DND-41 (cell line): Measurements from ENCODE around the gene SLC25A25.
"Not testable (repeated sequence)": the region's sequence is repeated elsewhere in the genome, so short reads cannot be mapped to it uniquely, and the experiment has no call there.

ENCODE experiments used
- ATAC-seq: fragments of 200-7000 bp; cut with Tn5 transposase; 3 replicates; pipeline ENCODE4 v1.9.1; 2021; ENCODE audit warnings: low read depth; ENCODE audit not compliant: insufficient read depth
- DNase-seq: peaks from one replicate; pipeline ENCODE4 v3.0.0-alpha.2; 2020
- H2AFZ ChIP-seq: 2 replicates; pipeline ENCODE4 v1.6.0; 2012; ENCODE audit warnings: low read depth, low read length
- H3K27ac ChIP-seq: 2 replicates; pipeline ENCODE4 v1.5.1; 2012; ENCODE audit warnings: low read length, inconsistent platforms
- H3K27me3 ChIP-seq: fragments of 200-600 bp; sonication (generic); 2 replicates; pipeline ENCODE4 v1.6.0; 2012; ENCODE audit warnings: low read length, mild to moderate bottlenecking, inconsistent platforms; ENCODE audit not compliant: insufficient read depth, poor library complexity
- H3K36me3 ChIP-seq: 2 replicates; pipeline ENCODE4 v1.5.1; 2012; ENCODE audit warnings: low read length, inconsistent platforms; ENCODE audit not compliant: insufficient read depth
- H3K4me1 ChIP-seq: 2 replicates; pipeline ENCODE4 v1.5.1; 2012; ENCODE audit warnings: mild to moderate bottlenecking, low read length; ENCODE audit not compliant: insufficient read depth
- H3K4me2 ChIP-seq: 2 replicates; pipeline ENCODE4 v1.6.0; 2012; ENCODE audit warnings: mild to moderate bottlenecking, moderate library complexity, low read length, inconsistent platforms; ENCODE audit not compliant: insufficient read depth
- H3K4me3 ChIP-seq, 2 experiments: fragments of 200-600 bp in 1 of 2; shearing (Covaris generic) in 1 of 2; 2 replicates each; pipeline ENCODE4 v1.5.1; 2012 to 2016; ENCODE audit warnings: inconsistent platforms in 2 of 2, low read length in 2 of 2, mild to moderate bottlenecking in 2 of 2, low read depth in 1 of 2, moderate library complexity in 1 of 2
- H3K79me2 ChIP-seq: 2 replicates; pipeline ENCODE4 v1.6.0; 2012; ENCODE audit warnings: low read length, inconsistent platforms; ENCODE audit not compliant: insufficient read depth
- H3K9ac ChIP-seq: 2 replicates; pipeline ENCODE4 v1.6.0; 2012; ENCODE audit warnings: low read depth, mild to moderate bottlenecking, inconsistent platforms, low read length, moderate library complexity
- H3K9me3 ChIP-seq: 2 replicates; pipeline ENCODE4 v1.5.1; 2012; ENCODE audit warnings: low read length, moderate library complexity, mild to moderate bottlenecking, inconsistent platforms; ENCODE audit not compliant: insufficient read depth, severe bottlenecking
- H4K20me1 ChIP-seq: 2 replicates; pipeline ENCODE4 v1.6.0; 2012; ENCODE audit warnings: low read length; ENCODE audit not compliant: insufficient read depth
- EZH2 ChIP-seq: IDR thresholded peaks from 3 replicates; pipeline ENCODE4 v1.6.1; 2012; ENCODE audit warnings: borderline replicate concordance, low read depth, mild to moderate bottlenecking, moderate library complexity, low read length, inconsistent platforms; ENCODE audit not compliant: severe bottlenecking
- TF ChIP-seq, protein P1 (sequence below): IDR thresholded peaks from 2 replicates; pipeline ENCODE4 v1.5.1; 2012; ENCODE audit warnings: borderline replicate concordance, low read length, moderate library complexity, mild to moderate bottlenecking; ENCODE audit not compliant: poor library complexity, severe bottlenecking; ENCODE audit errors: extremely low read depth

Gene SLC25A25

GRCh38 chr9:128067645-128068385 is at the start of gene SLC25A25:
TSS of gene SLC25A25 (plus strand) at chr9:128068232. CDS start at chr9:128068320, 88 bp downstream.
- Histone ChIP-seq H3K4me2 (peak within 1 kb of the TSS; percentile 100), H3K79me2 (peaks cover 67% of the 10 kb centered on the region), H3K27me3 (no peaks in the 10 kb centered on the region), H3K4me3 (peak within 1 kb of the TSS; percentile 89), H3K27ac (peak within 1 kb of the TSS; percentile 100), H2AFZ (peak within 1 kb of the TSS; percentile 82), H3K36me3 (peaks cover 10% of the 10 kb centered on the region), H3K4me1 (peaks cover 64% of the 10 kb centered on the region), H3K9ac (peak within 1 kb of the TSS; percentile 91), H4K20me1 (0 out of 2 replicates have a peak, but pooled peaks cover 4% of the 10 kb centered on the region), H3K9me3 (no peaks in the 10 kb centered on the region)
- DNase-seq (peak; percentile 100), ATAC-seq (peak; percentile 77)
- TF ChIP-seq EZH2: no peak
- TF ChIP-seq, protein P1, sequence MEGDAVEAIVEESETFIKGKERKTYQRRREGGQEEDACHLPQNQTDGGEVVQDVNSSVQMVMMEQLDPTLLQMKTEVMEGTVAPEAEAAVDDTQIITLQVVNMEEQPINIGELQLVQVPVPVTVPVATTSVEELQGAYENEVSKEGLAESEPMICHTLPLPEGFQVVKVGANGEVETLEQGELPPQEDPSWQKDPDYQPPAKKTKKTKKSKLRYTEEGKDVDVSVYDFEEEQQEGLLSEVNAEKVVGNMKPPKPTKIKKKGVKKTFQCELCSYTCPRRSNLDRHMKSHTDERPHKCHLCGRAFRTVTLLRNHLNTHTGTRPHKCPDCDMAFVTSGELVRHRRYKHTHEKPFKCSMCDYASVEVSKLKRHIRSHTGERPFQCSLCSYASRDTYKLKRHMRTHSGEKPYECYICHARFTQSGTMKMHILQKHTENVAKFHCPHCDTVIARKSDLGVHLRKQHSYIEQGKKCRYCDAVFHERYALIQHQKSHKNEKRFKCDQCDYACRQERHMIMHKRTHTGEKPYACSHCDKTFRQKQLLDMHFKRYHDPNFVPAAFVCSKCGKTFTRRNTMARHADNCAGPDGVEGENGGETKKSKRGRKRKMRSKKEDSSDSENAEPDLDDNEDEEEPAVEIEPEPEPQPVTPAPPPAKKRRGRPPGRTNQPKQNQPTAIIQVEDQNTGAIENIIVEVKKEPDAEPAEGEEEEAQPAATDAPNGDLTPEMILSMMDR: no peak

- TF ChIP-seq, protein P1: peak; percentile 44
- TF ChIP-seq EZH2: no peak
- Histone ChIP-seq H3K4me2 (no peak overlapping the region), H3K27me3 (no peaks in the 10 kb centered on the region), H3K4me3 (no peak overlapping the region), H3K79me2 (no peaks in the 10 kb centered on the region), H3K9me3 (no peaks in the 10 kb centered on the region), H4K20me1 (no peaks in the 10 kb centered on the region), H3K4me1 (peaks cover 6% of the 10 kb centered on the region), H3K9ac (no peak overlapping the region), H2AFZ (no peak overlapping the region), H3K27ac (no peak overlapping the region), H3K36me3 (no peaks in the 10 kb centered on the region)
- DNase-seq (no peak), ATAC-seq (no peak)
Observed at GRCh38 chr9:128020692-128021091, 47.3 kb upstream of the SLC25A25 start.

DNA sequence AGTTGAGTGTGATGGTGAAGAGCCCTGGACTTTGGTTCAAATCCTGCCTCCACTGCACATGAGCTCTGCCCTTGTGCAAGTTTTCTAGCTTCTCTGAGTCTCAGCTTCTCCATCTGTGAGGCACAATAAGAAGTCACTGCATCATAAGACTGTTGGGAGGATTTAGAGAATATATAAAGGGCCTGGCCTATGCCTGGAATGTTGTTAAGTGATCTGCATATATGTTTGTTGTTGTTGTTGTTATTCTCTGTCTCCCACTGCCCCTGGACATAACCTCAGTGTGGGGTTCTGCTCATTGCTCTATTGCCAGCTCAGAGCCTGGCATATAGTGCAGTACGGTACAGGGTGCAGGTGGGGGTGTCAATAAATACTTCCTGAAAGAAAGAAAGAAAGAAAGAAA is 46.9 kb upstream of the SLC25A25 start:
- DNase-seq (no peak), ATAC-seq (no peak)
- Histone ChIP-seq H3K27ac (no peak overlapping the region), H3K4me1 (peaks cover 10% of the 10 kb centered on the region), H4K20me1 (no peaks in the 10 kb centered on the region), H3K27me3 (no peaks in the 10 kb centered on the region), H3K36me3 (no peaks in the 10 kb centered on the region), H3K4me2 (no peak overlapping the region), H3K9ac (no peak overlapping the region), H3K9me3 (no peaks in the 10 kb centered on the region), H3K79me2 (no peaks in the 10 kb centered on the region), H2AFZ (no peak overlapping the region), H3K4me3 (no peak overlapping the region)
- no peak for TF ChIP-seq EZH2

GRCh38 chr9:128022886-128023285 is 45.1 kb upstream of the SLC25A25 start:
- H3K9me3 ChIP-seq: no peaks in the 10 kb centered on the region
- peaks cover 27% of the 10 kb centered on the region for H3K4me1 ChIP-seq
- H3K27me3 ChIP-seq: no peaks in the 10 kb centered on the region
- no peak for DNase-seq
- ATAC-seq: no peak
- TF ChIP-seq, protein P1: no peak
- no peak for TF ChIP-seq EZH2
- H2AFZ ChIP-seq: no peak overlapping the region
- no peak overlapping the region for H3K4me3 ChIP-seq
- no peak overlapping the region for H3K4me2 ChIP-seq
- H4K20me1 ChIP-seq: no peaks in the 10 kb centered on the region
- H3K36me3 ChIP-seq: no peaks in the 10 kb centered on the region
- no peak overlapping the region for H3K9ac ChIP-seq
- no peak overlapping the region for H3K27ac ChIP-seq
- H3K79me2 ChIP-seq: no peaks in the 10 kb centered on the region

DNA sequence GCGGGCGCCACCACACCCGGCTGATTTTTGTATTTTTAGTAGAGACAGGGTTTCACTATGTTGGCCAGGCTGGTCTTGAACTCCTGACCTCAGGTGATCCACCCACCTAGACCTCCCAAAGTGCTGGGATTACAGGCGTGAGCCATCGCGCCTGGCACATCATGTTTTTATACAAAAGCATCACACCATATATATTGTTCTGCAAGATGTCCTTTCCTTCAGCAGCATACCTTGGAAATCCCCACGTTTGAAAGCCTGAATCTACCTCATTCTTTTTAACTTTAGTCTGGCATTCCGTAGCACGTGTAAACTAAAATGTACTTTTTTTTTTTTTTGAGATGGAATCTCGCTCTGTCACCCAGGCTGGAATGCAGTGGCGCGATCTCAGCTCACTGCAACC is 44.4 kb upstream of the SLC25A25 start:
- H3K9ac ChIP-seq, H2AFZ ChIP-seq, H3K79me2 ChIP-seq, H3K4me2 ChIP-seq, H3K36me3 ChIP-seq, H3K4me3 ChIP-seq, H3K27ac ChIP-seq, H4K20me1 ChIP-seq, H3K9me3 ChIP-seq, DNase-seq, H3K27me3 ChIP-seq, ATAC-seq: not testable (repeated sequence)
- H3K4me1 ChIP-seq: peaks cover 33% of the 10 kb centered on the region
